RPMI7951 (cell line): ENCODE data around the gene OR5F1. TPM values are rescaled to one million over a fixed set of nuclear protein-coding genes. Genes with fewer than 3 reads are reported as not detected.

Source experiments
- DNase-seq: peaks from one replicate; pipeline ENCODE4 v3.0.0-alpha.2; 2012; ENCODE audit warnings: low read depth
- total RNA-seq: library from RNA; depleted of rRNA; stranded (reverse); fragments of >200 nt; shearing (Covaris generic); gene quantifications from 2 replicates; pipeline ENCODE4 v1.2.3, GENCODE V29; 2014; rRNA removed

The OR5F1 gene
- total RNA-seq, result not detected in 2 replicates

DNA sequence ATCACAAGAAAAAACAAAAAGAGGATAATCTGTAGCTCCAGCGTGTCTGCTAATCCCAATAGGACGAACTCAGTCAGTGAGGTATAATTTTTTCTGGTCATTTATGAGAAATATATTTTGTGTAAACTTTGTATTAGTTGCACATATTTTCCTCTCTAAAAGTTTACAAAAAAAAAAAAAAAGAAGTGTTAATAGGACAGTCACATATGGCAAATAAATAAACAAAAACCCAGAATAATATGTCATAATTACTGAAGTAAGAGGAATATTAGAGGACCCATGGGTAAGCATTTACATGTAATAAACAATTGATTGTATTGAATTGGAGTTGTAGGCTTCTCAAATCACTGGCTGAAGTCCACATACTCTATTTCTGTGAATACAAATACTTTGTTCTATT is at the start of gene OR5F1:
OR5F1 (minus strand) TSS at position 101 of the 400 bp plus-strand sequence; CDS start at position 101, 0 bp downstream.
- no peak for DNase-seq

DNA sequence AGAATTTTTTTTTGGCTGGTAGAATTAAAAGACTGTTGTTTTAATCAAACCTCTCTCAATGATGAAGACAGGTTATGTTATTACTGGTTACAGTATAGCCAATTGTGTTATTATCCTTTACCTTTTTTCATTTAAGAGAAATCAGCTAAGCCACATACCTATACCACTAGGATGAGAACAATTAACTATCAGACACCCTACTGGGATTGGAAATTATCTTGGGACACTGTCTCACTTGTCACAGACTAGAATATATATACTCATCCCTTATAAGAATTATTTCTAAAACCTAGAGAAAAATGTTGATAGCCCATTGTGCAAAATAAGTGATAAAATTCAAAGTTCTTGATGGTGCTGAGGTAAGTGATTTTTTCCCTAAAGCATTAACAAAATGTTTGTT is 32.9 kb upstream of the OR5F1 start, which contains the start of gene OR5AS1:
OR5AS1 (plus strand) TSS at position 301 of the 400 bp plus-strand sequence. CDS start 2,765 bp downstream, outside the sequence.
- no peak for DNase-seq

DNA sequence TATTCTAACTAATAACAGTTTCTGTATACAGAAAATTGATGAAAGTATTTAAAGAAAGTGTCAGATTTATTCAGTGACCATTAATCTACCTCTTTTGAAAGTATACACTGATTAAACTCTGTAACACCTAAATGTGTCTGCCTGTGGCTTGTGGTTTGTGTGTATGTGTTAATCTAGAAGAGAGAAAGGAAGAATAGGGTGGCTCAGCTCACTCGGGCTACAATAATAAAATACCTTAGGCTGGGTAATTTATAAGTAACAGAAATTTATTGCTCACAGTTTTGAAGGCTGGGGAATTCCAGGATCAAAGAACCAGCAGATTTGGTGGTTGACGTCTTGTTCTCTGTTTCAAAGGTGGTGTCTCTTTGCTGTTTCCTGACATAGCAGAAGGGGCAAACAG is 19.4 kb upstream of the OR5F1 start:
- DNase-seq, result no peak

DNA sequence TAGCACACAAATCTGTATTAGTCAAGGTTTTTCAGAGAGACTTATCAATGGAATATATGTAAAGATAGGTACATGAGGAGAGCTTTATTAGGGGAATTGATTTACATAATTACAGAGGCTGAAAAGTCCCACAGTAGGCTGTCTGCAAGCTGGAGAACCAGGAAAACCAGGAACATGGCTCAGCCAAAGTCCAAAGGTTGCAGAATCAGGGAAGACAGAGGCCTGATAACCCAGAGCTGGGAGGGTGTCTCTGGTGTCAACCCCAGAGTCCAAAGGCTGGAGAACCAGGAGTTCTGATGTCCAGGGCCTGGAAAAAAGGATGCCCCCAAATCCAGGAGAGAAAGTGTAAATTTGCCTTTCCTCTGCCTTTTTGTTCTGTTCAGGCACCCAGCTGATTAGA is 16.3 kb upstream of the OR5F1 start:
- DNase-seq, result no peak

DNA sequence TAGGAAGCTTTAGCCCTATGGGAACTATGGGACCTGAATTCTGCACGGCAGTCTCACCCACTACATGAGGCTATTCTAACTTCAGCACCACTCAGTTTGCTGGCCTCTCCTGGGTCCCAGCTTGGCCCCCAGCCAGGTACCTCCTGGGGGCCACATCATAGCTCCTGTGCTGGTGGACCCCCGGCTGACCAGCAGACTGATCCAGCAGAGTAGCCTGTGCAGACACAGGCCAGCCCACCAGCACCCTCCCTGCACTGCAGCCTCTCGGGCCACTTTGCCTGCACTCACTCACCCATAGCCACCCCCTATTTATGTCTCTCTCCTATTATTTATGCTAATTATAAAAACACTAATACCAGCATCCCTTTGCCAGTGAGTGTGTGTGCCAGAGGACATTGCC is 23.5 kb downstream of the OR5F1 start:
- no peak for DNase-seq

DNA sequence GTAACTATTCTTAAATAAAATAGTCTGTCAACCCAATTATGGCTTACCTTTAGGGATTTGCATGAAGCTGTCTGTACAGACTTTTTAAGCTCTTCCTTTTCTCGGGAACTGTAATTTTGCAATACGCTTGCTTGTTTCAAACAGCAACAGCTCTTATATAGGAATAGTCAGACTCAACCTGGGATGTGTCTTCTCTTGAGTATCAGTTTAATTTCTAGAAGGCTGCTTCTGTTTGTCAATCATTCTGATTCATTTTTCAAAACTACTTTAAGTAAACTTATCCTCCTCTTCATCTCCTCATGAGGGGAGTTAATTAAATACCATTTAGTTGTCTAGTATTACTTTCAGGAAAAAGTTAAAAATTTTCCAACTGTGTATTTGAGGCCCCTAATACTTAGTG is 24.6 kb downstream of the OR5F1 start, which contains the start of gene OR10AG1:
OR10AG1 (minus strand) TSS at position 101 of the 400 bp plus-strand sequence; CDS start at position 63, 38 bp downstream.
- no peak for DNase-seq

DNA sequence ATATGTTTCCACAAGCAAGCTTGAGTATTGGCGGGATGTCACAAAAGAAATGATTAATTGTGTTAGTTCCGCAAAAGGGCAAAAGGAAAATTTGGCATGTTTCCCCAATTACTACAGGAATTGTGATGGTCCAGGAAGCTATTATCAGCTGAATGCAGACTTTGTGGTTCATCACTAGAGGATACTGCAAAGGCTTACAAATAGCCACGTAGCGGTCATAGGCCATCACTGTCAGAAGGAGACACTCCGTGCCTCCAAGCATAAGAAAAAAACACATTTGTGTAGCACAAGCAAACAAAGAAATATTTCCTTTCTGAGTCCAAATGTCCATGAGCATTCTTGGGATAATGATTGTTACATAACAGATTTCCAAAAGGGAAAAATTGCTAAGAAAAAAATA is 26.5 kb downstream of the OR5F1 start:
- no peak for DNase-seq

DNA sequence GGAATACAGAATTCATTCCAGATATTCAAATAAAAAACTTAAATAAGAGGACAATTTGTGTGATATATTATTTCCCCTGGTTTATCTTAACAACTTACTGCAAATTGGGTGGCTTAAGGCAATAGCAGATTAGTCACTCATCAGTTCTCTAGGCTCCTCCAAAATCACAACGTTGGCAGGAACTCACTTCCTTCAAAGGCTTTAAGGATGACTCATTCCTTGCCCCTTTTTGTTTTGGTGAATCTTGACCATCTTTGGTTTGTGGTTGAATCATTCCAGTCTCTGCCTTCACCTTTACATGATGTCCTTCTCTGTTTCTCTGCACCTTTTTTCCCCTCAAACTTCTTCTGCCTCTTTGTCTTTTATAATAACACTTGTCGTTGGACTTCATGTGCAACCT is 28.0 kb downstream of the OR5F1 start:
- peak; percentile 4 for DNase-seq

DNA sequence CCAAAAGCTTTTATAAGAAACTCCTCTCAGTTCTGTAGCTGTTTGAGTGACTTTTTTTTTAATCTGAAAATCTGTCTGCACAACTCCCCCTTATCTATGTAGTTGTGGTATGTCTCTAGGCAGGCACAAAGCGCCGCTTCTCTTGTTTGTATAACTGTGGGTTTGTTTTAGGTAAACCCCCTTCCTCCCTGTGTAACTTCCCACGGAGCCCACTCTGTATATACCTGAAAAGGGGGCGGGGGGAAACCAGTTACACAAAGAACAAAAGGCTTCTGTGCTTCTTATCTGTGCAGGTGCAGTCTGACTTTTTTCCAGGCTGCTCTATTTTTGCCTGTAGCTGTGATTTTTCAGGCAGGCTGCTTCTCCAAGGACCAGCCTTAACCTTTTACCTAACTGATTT is 37.9 kb downstream of the OR5F1 start:
- no peak for DNase-seq

DNA sequence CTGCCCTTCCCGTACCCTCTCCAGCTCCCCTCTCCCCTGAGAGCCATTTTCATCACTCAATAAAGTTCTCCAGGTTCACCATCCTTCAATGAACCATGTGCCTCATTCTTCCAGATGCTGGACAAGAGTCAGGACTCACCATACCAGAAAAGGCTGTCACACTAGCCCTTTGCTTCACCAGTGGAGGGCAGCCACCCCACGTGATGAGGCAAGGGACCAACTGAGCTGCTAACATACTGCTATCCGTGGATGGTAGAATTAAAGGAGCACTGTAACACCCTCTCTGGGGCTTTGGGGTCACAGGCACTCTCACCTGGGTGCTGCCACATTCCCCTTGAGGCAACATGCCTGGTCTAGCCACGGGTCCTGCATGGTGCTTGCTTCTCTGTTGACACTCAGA is 45.1 kb downstream of the OR5F1 start:
- no peak for DNase-seq

Other genes with a start within 250 kb of the OR5F1 start
- gene OR5D13, start 221.2 kb downstream of the OR5F1 start, total RNA-seq, result not detected in 2 replicates
- not detected in 2 replicates for gene OR5D14, start 199.1 kb downstream of the OR5F1 start, total RNA-seq
- gene OR5L1, start 183.3 kb downstream of the OR5F1 start, total RNA-seq, result not detected in 2 replicates
- not detected in 2 replicates for gene OR5D18, start 175.0 kb downstream of the OR5F1 start, total RNA-seq
- gene OR5L2, start 167.4 kb downstream of the OR5F1 start, total RNA-seq, result not detected in 2 replicates
- not detected in 2 replicates for gene OR5D16, start 155.9 kb downstream of the OR5F1 start, total RNA-seq
- not detected in 2 replicates for gene TRIM51, start 111.3 kb downstream of the OR5F1 start, total RNA-seq
- gene OR5W2, start 80.0 kb downstream of the OR5F1 start, total RNA-seq, result not detected in 2 replicates
- gene OR5I1, start 58.2 kb downstream of the OR5F1 start, total RNA-seq, result not detected in 2 replicates
- gene OR10AG1, start 24.7 kb downstream of the OR5F1 start, total RNA-seq, result not detected in 2 replicates
- gene OR5AS1, start 33.0 kb upstream of the OR5F1 start, total RNA-seq, result not detected in 2 replicates
- gene OR8I2, start 98.7 kb upstream of the OR5F1 start, total RNA-seq, result not detected in 2 replicates
- not detected in 2 replicates for gene OR8H2, start 109.1 kb upstream of the OR5F1 start, total RNA-seq
- gene OR8H3, start 127.7 kb upstream of the OR5F1 start, total RNA-seq, result not detected in 2 replicates
- gene OR8J3, start 145.6 kb upstream of the OR5F1 start, total RNA-seq, result not detected in 2 replicates
- not detected in 2 replicates for gene OR8K5, start 165.7 kb upstream of the OR5F1 start, total RNA-seq
- gene OR5J2, start 182.0 kb upstream of the OR5F1 start, total RNA-seq, result not detected in 2 replicates
- gene OR5T2, start 239.6 kb upstream of the OR5F1 start, total RNA-seq, result not detected in 2 replicates